Measurements from ENCODE around the gene ZNF646. TPM values are rescaled to one million over a fixed set of nuclear protein-coding genes. Genes with fewer than 3 reads are reported as not detected.

ZNF646 gene
- total and polyA plus RNA-seq, 2 of the 13 experiments (the other 11 are each of a cell fraction or from before 2014, with no cell fraction given), result 3.4 to 10.9 TPM

DNA sequence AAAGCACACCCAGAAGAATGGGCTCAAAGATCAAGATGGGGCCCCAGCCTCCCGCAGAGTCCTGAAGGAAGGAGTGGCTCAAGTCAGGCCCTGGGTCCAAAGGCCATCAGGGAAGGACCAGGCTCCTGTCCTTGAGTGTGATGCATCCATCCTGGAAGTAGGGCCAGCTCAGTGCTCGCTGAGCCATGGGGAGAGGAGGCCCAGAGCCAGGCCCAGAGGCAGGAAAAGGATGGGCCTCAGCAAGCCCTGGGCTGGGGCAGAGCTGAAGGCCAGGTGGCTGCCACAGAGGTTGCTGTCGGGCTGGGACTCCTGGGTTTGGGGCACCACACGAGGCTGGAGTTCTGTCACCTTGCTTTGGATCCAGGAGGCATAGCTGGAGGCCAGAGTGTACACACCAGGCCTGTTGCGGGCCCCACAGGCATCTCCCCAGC, 57.6 kb downstream of the ZNF646 start:
- H3K79me2 ChIP-seq (ENCODE audit: insufficient read depth, low read length), result no peaks in the 10 kb centered on the region
- H4K20me1 ChIP-seq (ENCODE audit: insufficient read depth, low read length), result no peaks in the 10 kb centered on the region
- FAIRE-seq, result no peak
- intact Hi-C loops (cut with micrococcal nuclease; ENCODE audit: unreplicated experiment) (no loop called here), in situ Hi-C loops (cut with HindIII; ENCODE audit: extremely low pct_ligation_motif_present, low pct_unique_long_range_greater_than_20kb) (no loop called here)
- no peak overlapping the region for H2AFZ ChIP-seq (ENCODE audit: low read length)
- H3K27me3 ChIP-seq (ENCODE audit: control insufficient read depth in 1 of 2, insufficient read depth in 2 of 2, low read length in 2 of 2), result peaks cover 2 to 3% of the 10 kb centered on the region in 2 experiments; a peak in 2 of 5 replicates
- no peak for DNase-seq (ENCODE audit: low spot score)
- H3K9ac ChIP-seq (ENCODE audit: insufficient read depth, low read depth, low read length), result no peak overlapping the region
- peaks cover 17 to 18% of the 10 kb centered on the region in 2 experiments; a peak in 4 of 5 replicates for H3K36me3 ChIP-seq (replicated peaks in 1 of 2; ENCODE audit: control insufficient read depth in 1 of 2, insufficient read depth in 2 of 2, low read length in 2 of 2)
- H3K4me2 ChIP-seq (ENCODE audit: low read depth, low read length), result no peak overlapping the region
- BruUV-seq (replicated peaks), result no TSS peak
- WGBS (ENCODE audit: low lambda C conversion rate), result 78% methylated on average over 2 of the region's 5 CpGs
- peaks cover 30% of the 10 kb centered on the region for H3K4me1 ChIP-seq (ENCODE audit: insufficient read depth, low read length)
- no peak for ATAC-seq
- no peak overlapping the region for H3K27ac ChIP-seq (ENCODE audit: extremely low read length, insufficient read depth, low read length)
- TF ChIP-seq, protein P1, sequence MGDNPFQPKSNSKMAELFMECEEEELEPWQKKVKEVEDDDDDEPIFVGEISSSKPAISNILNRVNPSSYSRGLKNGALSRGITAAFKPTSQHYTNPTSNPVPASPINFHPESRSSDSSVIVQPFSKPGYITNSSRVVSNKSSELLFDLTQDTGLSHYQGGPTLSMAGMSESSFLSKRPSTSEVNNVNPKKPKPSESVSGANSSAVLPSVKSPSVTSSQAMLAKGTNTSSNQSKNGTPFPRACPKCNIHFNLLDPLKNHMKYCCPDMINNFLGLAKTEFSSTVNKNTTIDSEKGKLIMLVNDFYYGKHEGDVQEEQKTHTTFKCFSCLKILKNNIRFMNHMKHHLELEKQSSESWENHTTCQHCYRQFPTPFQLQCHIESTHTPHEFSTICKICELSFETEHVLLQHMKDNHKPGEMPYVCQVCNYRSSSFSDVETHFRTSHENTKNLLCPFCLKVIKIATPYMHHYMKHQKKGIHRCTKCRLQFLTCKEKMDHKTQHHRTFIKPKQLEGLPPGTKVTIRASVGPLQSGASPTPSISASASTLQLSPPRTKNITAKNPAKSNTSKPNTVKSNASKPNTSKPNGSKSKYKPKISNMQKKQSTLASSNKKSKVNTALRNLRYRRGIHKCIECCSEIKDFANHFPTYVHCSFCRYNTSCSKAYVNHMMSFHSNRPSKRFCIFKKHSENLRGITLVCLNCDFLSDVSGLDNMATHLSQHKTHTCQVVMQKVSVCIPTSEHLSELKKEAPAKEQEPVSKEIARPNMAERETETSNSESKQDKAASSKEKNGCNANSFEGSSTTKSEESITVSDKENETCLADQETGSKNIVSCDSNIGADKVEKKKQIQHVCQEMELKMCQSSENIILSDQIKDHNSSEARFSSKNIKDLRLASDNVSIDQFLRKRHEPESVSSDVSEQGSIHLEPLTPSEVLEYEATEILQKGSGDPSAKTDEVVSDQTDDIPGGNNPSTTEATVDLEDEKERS (CRISPR knock-in tag; IDR thresholded peaks at IDR 0.05), result no peak
- ChIA-PET POLR2A (interaction anchor here (0.9 to 1.7 kb wide), 2 partner anchors 14 to 18 kb away, joined by 3 to 8 read pairs; partner anchors contain the start of gene KAT8), CTCF (ENCODE audit: low intra/inter-chr PET ratio, low total read pairs) (no interaction called here)
- H3K4me3 ChIP-seq (replicated peaks in 1 of 3; ENCODE audit: insufficient read depth in 1 of 3, low read depth in 2 of 3, low read length in 3 of 3), result no peak overlapping the region
- no peaks in the 10 kb centered on the region for H3K9me3 ChIP-seq (ENCODE audit: low read length)

DNA sequence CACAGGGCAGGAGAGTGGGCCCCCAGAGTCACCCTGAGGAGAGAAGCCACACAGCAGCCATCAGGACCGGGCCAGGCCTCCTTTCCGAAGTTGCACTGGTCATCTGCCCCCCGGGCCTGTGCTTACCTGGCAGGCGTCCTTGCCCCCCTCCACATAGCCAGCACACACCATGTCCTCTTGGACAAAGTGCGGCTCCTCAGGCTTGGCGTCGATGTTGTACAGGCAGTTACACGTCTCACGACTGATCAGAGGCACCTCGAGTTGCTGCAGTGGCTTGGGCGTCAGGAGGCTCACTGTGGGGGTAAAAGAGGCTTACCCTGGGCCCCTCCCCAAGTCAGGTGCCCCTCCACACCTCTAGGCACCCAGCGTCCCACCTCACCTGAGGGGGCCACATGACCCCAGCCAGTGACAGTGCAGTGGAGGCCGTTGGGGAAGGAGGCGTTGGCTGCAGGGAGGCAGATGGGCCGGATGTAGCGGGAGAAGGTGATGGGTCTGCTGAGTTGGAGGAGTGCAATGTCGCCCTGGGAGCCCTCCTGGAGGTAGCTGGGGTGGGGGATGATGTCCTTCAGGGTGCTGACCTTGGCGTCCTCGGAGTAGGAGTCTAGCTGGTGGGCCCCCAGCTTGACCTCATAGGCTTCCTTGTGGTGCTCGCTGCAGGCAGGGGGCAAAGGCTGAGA, 58.2 kb downstream of the ZNF646 start:
- WGBS (ENCODE audit: low lambda C conversion rate), result 96% methylated on average over 19 of the region's 20 CpGs
- intact Hi-C loops (cut with micrococcal nuclease; ENCODE audit: unreplicated experiment), result no loop called here
- Histone ChIP-seq H3K36me3 (replicated peaks in 1 of 2; ENCODE audit: control insufficient read depth in 1 of 2, insufficient read depth in 2 of 2, low read length in 2 of 2) (peaks cover 12 to 17% of the 10 kb centered on the region in 2 experiments; a peak in 4 of 5 replicates), H3K4me2 (ENCODE audit: low read depth, low read length) (no peak overlapping the region), H3K4me3 (replicated peaks in 1 of 3; ENCODE audit: insufficient read depth in 1 of 3, low read depth in 2 of 3, low read length in 3 of 3) (no peak overlapping the region), H4K20me1 (ENCODE audit: insufficient read depth, low read length) (no peaks in the 10 kb centered on the region), H3K9ac (ENCODE audit: insufficient read depth, low read depth, low read length) (no peak overlapping the region), H3K27me3 (ENCODE audit: control insufficient read depth in 1 of 2, insufficient read depth in 2 of 2, low read length in 2 of 2) (peaks cover 2 to 3% of the 10 kb centered on the region in 2 experiments; a peak in 2 of 5 replicates), H3K79me2 (ENCODE audit: insufficient read depth, low read length) (no peaks in the 10 kb centered on the region), H2AFZ (ENCODE audit: low read length) (no peak overlapping the region), H3K27ac (ENCODE audit: extremely low read length, insufficient read depth, low read length) (no peak overlapping the region), H3K4me1 (ENCODE audit: insufficient read depth, low read length) (peaks cover 30% of the 10 kb centered on the region), H3K9me3 (ENCODE audit: low read length) (no peaks in the 10 kb centered on the region)
- ChIA-PET CTCF (ENCODE audit: low intra/inter-chr PET ratio, low total read pairs) (no interaction called here), POLR2A (interaction anchor here (0.9 to 1.7 kb wide), 3 partner anchors 10 to 19 kb away, joined by 3 to 8 read pairs (median 4); partner anchors contain the start of gene KAT8)
- in situ Hi-C loops (cut with HindIII; ENCODE audit: extremely low pct_ligation_motif_present, low pct_unique_long_range_greater_than_20kb), result no loop called here
- ATAC-seq, result no peak
- TF ChIP-seq IRX3 (CRISPR knock-in tag; IDR thresholded peaks at IDR 0.05; ENCODE audit: borderline replicate concordance, low read depth), result no peak
- peak; percentile 67 for TF ChIP-seq AGO2 (optimal IDR thresholded peaks at IDR 0.05; ENCODE audit: low read depth, low read length)
- DNase-seq (ENCODE audit: low spot score), result no peak
- no peak for FAIRE-seq
- no TSS peak for BruUV-seq (replicated peaks)
